Hepatic stellate cell (primary cell): ENCODE results near the gene FGGY.
A peak's percentile ranks its signal among the peaks of the same experiment; 100 is the strongest.
"Not testable (repeated sequence)": the region's sequence is repeated elsewhere in the genome, so short reads cannot be mapped to it uniquely, and the experiment has no call there.

Experiments
- DNase-seq: peaks from one replicate; pipeline ENCODE4 v3.0.0; 2011; ENCODE audit warnings: low spot score

The FGGY gene

GRCh38 chr1:59352065-59352464, 55.2 kb downstream of the FGGY start:
- no peak for DNase-seq

DNA sequence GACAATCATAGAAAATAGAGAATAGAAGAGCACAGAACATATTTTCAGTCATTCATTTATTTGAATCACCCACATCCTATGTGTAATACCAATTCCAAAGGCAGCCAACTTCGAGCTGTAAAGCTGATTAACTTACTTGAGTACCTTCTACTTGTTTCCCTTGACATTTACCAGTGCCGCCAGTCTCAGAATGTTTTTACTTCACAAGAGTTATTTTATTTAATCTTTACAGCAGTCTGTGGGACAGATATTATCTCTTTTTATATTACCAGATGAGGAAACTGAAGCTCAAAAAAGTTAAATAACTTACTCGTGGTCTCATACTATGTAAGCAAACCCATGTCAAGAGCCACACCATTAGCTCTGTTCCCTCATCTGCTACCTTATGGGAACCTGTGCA, 56.6 kb downstream of the FGGY start:
- no peak for DNase-seq

GRCh38 chr1:59354239-59354638, 57.3 kb downstream of the FGGY start:
- DNase-seq = not testable (repeated sequence)

DNA sequence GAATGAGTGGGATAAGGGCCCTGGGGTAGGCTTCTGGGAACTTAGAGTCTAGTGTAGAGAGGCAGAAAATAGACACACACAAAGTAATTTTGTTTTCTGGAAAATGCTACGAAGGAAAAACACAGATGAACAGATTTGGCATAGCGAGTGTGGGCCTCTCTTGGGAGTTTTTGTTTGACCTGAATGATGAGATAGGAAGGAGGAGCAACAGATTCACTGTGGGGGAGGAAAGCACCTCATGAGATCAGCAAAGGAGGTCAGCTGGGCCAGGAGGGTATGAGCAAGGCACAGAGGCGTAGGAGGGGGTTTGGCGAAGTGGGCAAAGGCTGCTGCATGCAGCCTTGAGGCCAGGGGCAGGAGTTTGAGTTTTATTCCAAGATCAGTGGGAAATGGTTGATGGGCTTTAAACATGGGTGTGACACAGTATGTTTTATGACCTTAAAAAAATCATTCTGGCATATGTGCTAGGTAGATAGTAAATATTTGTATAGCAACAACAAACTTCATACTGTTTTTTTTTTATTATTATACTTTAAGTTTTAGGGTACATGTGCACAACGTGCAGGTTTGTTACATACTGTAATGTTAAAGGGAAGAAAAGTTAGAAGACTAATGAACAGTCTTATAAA, 57.9 kb downstream of the FGGY start:
- no peak for DNase-seq

GRCh38 chr1:59355361-59355760, 58.5 kb downstream of the FGGY start:
- no peak for DNase-seq

GRCh38 chr1:59356627-59357026, 59.7 kb downstream of the FGGY start:
- no peak for DNase-seq

DNA sequence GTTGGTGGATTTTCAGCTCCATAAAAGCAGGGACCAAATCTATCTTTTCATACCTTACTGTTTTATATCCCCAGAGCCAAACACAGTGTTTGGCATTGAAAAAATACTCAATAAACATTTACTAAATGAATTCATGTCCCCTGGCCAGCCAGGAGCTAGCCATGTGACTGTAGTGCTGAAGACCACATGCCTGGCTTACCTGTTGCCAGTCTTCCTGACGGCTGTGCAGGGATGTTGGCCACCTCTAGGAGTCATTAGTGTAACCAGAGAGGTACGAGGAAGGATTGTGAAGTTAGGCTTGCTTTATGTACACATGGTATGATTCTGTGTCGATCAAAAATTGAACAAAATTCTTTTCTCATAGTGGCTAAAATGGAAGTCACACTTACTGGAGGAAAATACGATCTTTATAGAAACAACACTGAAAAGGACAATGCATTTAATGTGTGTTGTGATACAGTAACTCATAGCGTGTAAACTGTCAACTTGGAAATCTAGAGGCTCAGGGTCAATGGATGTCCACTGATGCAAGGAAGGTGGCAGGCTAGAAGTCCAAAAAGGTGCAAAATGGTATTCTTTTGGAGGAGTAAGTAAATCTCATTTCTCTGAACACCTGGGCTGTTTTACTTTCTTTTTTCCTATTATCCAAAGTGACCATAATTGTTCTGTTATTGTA, 60.9 kb downstream of the FGGY start:
- DNase-seq = no peak

- DNase-seq = no peak
Measured at GRCh38 chr1:59359325-59359724, 62.4 kb downstream of the FGGY start.

GRCh38 chr1:59360170-59360569, 63.3 kb downstream of the FGGY start:
- peak; percentile 41 for DNase-seq

DNA sequence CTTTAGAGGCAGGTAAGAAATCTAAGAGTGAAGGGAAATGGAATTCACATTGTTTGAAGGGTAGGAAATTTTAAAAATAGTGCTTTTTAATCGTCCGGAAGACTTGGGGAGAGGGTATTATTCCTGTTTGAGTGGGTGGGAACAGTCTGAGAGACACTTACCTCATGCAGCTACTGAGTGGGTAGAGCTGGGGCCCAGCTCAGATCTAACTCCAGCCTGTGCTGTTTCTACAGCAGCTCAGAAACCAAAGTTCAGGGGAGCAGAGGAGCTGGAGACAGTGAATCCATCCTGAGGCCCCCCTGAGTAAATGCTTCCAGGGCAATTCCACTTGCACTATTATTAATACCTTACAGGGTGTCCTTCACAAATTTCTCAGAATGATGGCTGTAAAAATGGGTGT, 63.8 kb downstream of the FGGY start:
- no peak for DNase-seq

DNA sequence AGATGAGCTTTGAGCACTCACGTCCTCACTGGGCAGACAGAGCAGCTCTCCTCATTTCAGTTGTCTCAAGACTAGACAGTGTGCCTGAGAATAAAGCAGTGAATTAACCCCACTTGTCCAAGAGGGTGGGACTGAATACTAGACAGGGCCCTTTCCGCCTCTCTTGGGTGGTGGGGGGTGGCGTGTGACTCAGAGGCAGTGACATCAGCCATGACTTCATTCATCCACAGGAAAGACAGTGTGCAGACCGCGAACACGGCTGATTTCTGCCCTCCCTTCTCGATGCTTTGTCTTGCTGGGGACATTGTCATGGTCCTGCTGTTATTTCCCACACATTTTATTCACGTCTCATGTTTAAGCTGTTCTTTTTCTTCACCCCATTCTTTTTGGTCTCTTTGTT, 64.9 kb downstream of the FGGY start:
- DNase-seq = no peak

- no peak for DNase-seq
Measured at GRCh38 chr1:59364037-59364436, 67.1 kb downstream of the FGGY start.

DNA sequence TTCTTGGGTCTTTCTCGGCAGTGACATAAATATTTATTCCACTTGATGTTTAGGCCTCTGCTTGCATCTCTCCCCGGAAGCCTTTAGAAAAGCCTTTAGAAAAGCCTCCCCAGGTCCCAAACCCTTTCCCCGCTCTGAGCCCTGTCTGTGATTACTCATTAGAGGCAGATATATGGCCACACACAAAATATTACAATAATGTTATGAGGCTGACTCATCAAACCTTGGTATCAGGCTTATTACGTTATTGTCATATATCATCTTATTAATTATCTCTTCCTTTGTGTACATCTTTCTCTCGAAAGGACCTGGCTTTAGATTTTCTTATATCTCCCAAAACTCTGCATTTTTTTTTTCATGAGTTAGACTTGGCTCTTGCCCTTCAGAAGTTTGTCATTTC, 69.5 kb downstream of the FGGY start:
- DNase-seq = no peak

GRCh38 chr1:59367301-59368007, 70.6 kb downstream of the FGGY start:
- DNase-seq = peak; percentile 82

DNA sequence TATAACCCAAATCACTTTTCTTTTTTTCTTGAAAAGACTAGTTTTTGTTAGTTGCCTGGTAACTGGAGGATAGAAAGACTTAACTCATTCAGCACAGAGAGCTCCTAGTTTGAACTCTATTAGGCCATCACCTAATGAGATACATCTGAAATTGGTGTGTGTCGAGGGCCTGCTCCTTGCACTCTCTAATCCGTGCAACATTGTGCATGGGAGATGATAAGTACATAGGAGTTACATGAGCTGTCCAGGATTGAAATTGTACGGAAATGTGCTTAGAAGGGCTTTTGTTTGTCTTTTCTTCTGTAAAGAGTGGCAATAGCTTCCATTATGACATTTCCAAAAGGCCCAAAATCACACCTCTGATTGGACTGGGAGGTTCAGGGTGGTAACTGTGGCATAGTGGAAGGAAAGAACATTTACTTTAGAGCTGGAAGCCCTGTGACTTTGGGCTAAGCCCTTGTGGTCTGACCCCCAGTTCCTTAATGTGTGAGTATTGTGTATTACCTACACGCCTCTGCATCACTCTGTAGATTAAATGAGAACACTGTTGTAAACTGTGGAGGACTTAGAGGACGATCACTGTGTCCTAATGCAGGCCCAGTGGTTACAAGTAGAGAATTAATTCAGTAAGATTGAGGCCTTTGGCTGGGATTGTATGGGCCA, 71.2 kb downstream of the FGGY start:
- DNase-seq = no peak

GRCh38 chr1:59375321-59376220, 78.7 kb downstream of the FGGY start:
- peak; percentile 77 for DNase-seq

GRCh38 chr1:59377350-59377904, 80.5 kb downstream of the FGGY start:
- no peak for DNase-seq

- no peak for DNase-seq
Measured at GRCh38 chr1:59378621-59379370, 81.9 kb downstream of the FGGY start.

- DNase-seq = no peak
Measured at GRCh38 chr1:59379371-59379728, 82.5 kb downstream of the FGGY start.

GRCh38 chr1:59383963-59384362, 87.1 kb downstream of the FGGY start:
- DNase-seq = no peak

DNA sequence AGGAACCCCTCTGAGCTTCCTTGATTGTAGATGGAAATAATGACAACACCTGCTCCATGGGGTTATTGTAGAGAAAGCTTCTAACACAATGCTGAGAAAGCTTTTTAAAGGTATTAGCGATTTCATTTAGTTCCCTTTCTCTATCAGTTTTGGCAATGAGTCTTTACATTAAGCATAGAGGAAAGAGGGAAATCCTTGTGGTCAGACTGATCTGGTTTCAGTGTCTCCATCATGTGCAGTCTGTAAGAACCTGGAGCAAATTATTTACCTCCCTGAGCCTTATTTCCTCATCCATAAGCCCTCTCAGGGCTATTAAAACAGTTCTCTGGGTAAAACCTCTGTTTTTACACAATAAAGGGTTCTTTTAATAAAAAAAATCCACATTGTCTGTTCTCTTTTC, 87.5 kb downstream of the FGGY start:
- DNase-seq = no peak
